Epithelial cell of prostate (primary cell): ENCODE measurements around the gene TWSG1.
"Not testable (repeated sequence)": the region's sequence is repeated elsewhere in the genome, so short reads cannot be mapped to it uniquely, and the experiment has no call there.

Experiments
- DNase-seq: peaks from one replicate; pipeline ENCODE4 v3.0.0-alpha.2; 2011; ENCODE audit warnings: low read depth, low spot score
- H3K27ac ChIP-seq: fragments of 450-650 bp; 2 replicates; pipeline ENCODE4 v1.5.1; 2017; ENCODE audit warnings: mild to moderate bottlenecking

TWSG1 gene

GRCh38 chr18:9446839-9447238, 112.3 kb downstream of the TWSG1 start:
- no peak overlapping the region for H3K27ac ChIP-seq

DNA sequence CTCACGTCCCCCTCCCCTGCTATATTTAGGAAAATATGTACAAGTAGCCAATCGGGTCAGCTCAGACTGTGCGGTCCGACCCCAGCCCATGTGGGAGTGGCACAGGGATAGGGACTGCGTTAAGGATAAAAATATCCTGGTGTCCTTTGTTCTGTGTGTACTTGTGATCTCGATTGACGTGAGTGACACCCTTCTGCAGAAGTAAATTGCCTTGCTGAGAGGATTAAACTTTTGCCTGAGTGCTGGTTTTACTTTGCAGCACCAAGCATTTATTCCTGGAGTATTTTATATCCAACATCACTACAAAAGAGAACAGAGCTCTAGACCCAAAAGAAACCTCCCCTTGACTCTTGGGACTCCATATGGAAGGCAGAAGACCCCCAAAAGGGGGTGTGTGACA, 112.8 kb downstream of the TWSG1 start:
- DNase-seq = no peak
- H3K27ac ChIP-seq = no peak overlapping the region

More at GRCh38 chr18:9446839-9447238, 112.3 kb downstream of the TWSG1 start:
- DNase-seq = no peak

- no peak overlapping the region for H3K27ac ChIP-seq
- DNase-seq = no peak
These were observed 115.2 kb downstream of the TWSG1 start for GRCh38 chr18:9449600-9450414.

GRCh38 chr18:9450920-9451319, 116.3 kb downstream of the TWSG1 start:
- not testable (repeated sequence) for DNase-seq, H3K27ac ChIP-seq
